Measurements from ENCODE around the gene TCTN1. TPM values are rescaled to one million over a fixed set of nuclear protein-coding genes. Genes with fewer than 3 reads are reported as not detected.
A peak's percentile ranks its signal among the peaks of the same experiment; 100 is the strongest.

The TCTN1 gene
- total and polyA plus RNA-seq, 2 of the 13 experiments (the other 11 are each of a cell fraction or from before 2014, with no cell fraction given) = 13.6 to 16.0 TPM

DNA sequence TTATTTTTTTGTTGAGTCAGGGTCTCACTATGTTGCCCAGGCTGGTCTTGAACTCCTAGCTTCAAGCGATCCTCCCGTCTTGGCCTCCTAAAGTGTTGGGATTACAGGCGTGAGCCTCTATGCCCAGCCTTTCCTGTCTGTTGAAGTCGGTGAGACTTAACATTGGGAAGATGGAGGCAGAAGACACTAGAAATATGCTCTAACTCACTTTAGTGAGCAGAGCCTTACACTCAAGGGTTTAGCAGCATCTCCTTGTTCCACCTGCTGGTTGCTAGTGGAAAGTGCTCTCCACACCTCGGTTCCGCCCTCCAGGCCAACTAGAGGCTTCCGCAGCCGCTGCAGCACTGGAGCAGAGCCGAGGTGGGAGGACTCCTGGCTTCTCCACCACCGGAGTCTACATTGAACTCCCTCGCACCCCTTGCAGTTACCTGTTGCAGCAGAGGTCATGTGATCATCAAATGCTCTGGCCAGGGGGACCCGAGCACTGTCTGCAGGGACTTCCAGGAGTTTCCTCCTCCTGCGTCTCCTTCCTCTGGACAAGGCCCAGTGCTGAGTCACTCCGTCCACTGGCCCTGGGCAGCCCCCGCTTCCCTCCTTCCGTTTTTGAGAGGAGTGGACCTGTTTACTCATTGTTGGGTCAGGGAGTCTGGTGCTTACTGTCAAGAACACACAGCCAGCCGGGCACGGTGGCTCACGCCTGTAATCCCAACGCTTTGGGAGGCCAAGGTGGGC is 84.4 kb downstream of the TCTN1 start (continued):
- TF ChIP-seq, protein P1, sequence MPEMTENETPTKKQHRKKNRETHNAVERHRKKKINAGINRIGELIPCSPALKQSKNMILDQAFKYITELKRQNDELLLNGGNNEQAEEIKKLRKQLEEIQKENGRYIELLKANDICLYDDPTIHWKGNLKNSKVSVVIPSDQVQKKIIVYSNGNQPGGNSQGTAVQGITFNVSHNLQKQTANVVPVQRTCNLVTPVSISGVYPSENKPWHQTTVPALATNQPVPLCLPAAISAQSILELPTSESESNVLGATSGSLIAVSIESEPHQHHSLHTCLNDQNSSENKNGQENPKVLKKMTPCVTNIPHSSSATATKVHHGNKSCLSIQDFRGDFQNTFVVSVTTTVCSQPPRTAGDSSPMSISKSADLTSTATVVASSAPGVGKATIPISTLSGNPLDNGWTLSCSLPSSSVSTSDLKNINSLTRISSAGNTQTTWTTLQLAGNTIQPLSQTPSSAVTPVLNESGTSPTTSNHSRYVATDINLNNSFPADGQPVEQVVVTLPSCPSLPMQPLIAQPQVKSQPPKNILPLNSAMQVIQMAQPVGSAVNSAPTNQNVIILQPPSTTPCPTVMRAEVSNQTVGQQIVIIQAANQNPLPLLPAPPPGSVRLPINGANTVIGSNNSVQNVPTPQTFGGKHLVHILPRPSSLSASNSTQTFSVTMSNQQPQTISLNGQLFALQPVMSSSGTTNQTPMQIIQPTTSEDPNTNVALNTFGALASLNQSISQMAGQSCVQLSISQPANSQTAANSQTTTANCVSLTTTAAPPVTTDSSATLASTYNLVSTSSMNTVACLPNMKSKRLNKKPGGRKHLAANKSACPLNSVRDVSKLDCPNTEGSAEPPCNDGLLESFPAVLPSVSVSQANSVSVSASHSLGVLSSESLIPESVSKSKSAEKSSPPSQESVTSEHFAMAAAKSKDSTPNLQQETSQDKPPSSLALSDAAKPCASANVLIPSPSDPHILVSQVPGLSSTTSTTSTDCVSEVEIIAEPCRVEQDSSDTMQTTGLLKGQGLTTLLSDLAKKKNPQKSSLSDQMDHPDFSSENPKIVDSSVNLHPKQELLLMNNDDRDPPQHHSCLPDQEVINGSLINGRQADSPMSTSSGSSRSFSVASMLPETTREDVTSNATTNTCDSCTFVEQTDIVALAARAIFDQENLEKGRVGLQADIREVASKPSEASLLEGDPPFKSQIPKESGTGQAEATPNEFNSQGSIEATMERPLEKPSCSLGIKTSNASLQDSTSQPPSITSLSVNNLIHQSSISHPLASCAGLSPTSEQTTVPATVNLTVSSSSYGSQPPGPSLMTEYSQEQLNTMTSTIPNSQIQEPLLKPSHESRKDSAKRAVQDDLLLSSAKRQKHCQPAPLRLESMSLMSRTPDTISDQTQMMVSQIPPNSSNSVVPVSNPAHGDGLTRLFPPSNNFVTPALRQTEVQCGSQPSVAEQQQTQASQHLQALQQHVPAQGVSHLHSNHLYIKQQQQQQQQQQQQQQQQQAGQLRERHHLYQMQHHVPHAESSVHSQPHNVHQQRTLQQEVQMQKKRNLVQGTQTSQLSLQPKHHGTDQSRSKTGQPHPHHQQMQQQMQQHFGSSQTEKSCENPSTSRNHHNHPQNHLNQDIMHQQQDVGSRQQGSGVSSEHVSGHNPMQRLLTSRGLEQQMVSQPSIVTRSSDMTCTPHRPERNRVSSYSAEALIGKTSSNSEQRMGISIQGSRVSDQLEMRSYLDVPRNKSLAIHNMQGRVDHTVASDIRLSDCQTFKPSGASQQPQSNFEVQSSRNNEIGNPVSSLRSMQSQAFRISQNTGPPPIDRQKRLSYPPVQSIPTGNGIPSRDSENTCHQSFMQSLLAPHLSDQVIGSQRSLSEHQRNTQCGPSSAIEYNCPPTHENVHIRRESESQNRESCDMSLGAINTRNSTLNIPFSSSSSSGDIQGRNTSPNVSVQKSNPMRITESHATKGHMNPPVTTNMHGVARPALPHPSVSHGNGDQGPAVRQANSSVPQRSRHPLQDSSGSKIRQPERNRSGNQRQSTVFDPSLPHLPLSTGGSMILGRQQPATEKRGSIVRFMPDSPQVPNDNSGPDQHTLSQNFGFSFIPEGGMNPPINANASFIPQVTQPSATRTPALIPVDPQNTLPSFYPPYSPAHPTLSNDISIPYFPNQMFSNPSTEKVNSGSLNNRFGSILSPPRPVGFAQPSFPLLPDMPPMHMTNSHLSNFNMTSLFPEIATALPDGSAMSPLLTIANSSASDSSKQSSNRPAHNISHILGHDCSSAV (CRISPR knock-in tag; IDR thresholded peaks at IDR 0.05; ENCODE audit: borderline replicate concordance) = no peak
- TF ChIP-seq, protein P2, sequence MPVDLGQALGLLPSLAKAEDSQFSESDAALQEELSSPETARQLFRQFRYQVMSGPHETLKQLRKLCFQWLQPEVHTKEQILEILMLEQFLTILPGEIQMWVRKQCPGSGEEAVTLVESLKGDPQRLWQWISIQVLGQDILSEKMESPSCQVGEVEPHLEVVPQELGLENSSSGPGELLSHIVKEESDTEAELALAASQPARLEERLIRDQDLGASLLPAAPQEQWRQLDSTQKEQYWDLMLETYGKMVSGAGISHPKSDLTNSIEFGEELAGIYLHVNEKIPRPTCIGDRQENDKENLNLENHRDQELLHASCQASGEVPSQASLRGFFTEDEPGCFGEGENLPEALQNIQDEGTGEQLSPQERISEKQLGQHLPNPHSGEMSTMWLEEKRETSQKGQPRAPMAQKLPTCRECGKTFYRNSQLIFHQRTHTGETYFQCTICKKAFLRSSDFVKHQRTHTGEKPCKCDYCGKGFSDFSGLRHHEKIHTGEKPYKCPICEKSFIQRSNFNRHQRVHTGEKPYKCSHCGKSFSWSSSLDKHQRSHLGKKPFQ (CRISPR knock-in tag; IDR thresholded peaks at IDR 0.05; ENCODE audit: insufficient replicate concordance) = no peak
- TF ChIP-seq RAD21 (CRISPR knock-in tag; IDR thresholded peaks at IDR 0.05) (peak; percentile 58; the same call in 1 of the 2 replicates), GATAD2A (CRISPR knock-in tag; IDR thresholded peaks at IDR 0.05) (peak; percentile 56), YEATS2 (CRISPR knock-in tag; IDR thresholded peaks at IDR 0.05; ENCODE audit: borderline replicate concordance) (no peak), HMG20A (CRISPR knock-in tag; IDR thresholded peaks at IDR 0.05; ENCODE audit: borderline replicate concordance) (no peak), KAT8 (CRISPR knock-in tag; IDR thresholded peaks at IDR 0.05) (peak; percentile 42; the same call in 1 of the 2 replicates), POLR2G (IDR thresholded peaks at IDR 0.05; ENCODE audit: low read depth, low read length) (no peak), EP300 (IDR thresholded peaks at IDR 0.05; ENCODE audit: low read depth in 2 of 2, low read length in 2 of 2) (peak in 1 of 2 experiments; percentile 26; a peak in 1 of 4 replicates), EP300 (CRISPR knock-in tag; IDR thresholded peaks at IDR 0.05; ENCODE audit: borderline replicate concordance) (no peak), PHF21A (CRISPR knock-in tag; IDR thresholded peaks at IDR 0.05) (no peak)
- TF ChIP-seq, protein P3, sequence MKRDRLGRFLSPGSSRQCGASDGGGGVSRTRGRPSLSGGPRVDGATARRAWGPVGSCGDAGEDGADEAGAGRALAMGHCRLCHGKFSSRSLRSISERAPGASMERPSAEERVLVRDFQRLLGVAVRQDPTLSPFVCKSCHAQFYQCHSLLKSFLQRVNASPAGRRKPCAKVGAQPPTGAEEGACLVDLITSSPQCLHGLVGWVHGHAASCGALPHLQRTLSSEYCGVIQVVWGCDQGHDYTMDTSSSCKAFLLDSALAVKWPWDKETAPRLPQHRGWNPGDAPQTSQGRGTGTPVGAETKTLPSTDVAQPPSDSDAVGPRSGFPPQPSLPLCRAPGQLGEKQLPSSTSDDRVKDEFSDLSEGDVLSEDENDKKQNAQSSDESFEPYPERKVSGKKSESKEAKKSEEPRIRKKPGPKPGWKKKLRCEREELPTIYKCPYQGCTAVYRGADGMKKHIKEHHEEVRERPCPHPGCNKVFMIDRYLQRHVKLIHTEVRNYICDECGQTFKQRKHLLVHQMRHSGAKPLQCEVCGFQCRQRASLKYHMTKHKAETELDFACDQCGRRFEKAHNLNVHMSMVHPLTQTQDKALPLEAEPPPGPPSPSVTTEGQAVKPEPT (CRISPR knock-in tag; IDR thresholded peaks at IDR 0.05; ENCODE audit: low read depth) = no peak
- TF ChIP-seq, protein P4, sequence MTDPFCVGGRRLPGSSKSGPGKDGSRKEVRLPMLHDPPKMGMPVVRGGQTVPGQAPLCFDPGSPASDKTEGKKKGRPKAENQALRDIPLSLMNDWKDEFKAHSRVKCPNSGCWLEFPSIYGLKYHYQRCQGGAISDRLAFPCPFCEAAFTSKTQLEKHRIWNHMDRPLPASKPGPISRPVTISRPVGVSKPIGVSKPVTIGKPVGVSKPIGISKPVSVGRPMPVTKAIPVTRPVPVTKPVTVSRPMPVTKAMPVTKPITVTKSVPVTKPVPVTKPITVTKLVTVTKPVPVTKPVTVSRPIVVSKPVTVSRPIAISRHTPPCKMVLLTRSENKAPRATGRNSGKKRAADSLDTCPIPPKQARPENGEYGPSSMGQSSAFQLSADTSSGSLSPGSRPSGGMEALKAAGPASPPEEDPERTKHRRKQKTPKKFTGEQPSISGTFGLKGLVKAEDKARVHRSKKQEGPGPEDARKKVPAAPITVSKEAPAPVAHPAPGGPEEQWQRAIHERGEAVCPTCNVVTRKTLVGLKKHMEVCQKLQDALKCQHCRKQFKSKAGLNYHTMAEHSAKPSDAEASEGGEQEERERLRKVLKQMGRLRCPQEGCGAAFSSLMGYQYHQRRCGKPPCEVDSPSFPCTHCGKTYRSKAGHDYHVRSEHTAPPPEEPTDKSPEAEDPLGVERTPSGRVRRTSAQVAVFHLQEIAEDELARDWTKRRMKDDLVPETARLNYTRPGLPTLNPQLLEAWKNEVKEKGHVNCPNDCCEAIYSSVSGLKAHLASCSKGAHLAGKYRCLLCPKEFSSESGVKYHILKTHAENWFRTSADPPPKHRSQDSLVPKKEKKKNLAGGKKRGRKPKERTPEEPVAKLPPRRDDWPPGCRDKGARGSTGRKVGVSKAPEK (CRISPR knock-in tag; IDR thresholded peaks at IDR 0.05; ENCODE audit: borderline replicate concordance) = no peak
